ENCODE measurements around the gene ZNF57.
"Not testable (repeated sequence)": the region's sequence is repeated elsewhere in the genome, so short reads cannot be mapped to it uniquely, and the experiment has no call there.

The ZNF57 gene

DNA sequence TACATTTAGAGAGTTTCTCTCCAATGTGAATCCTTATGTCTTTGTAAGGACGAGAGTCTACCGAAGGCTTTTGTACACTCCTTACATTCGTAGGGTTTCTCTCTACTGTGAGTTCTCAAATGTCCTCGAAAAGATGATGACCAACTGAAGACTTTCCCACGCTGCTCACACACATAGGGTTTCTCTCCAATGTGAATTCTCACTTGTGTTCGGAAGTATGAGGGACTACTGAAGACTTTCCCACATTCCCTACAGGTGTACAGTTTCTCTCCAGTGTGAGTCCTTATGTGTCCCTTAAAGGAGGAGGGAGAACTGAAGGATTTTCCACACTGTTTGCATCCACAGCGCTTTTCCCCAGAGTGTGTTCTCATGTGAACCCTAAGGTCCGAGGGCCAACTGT, 4.0 kb upstream of the ZNF57 start:
- no peak for DNase-seq (ENCODE audit: low read depth in 2 of 2)

DNA sequence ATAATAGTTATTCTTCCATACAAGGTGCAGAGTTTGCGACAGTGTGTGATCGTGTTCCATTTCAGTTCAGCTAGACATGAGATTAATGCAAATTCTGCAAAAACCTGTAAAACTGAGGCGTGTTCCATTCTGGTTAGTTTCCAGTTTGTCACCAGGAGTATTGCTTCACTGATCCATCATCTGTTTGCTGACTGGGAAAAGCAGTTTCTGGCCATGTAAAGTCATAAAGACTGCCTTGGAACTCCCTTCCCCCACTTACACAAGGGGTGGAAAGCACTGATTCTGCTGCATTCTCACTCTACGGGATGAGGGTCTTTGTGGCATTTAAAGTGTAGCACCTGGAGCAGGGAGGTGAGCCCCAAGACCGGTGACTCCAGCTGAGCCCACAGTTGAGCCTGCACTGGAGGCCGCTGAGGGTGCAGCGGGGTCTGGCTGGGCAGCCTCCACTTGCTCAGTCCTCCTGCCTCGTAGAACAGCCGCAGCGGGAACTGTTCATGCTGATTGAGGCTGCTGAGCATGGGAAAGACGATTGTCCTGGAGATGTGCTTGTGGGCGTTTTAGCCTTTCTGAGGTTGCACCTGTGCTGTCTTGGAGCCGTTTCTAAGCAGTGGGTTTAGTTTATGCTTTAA, 2.0 kb downstream of the ZNF57 start:
- DNase-seq (ENCODE audit: low read depth in 2 of 2): no peak

DNA sequence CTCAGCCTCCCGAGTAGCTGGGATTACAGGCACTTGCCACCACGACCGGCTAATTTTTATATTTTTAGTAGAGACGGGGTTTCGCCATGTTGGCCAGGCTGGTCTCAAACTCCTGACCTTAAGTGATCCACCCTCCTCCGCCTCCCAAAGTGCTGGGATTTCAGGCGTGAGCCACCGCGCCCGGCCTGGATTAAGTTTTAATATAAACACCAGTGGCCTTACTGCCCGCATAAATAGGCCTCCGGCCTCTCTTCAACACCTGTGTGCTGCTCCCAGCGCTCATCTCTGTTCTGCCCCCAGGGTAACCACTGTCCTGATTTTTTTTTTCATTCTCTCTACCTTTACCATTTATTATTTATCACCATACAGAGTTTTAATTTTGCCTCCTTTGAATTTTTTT, 2.6 kb downstream of the ZNF57 start:
- not testable (repeated sequence) for DNase-seq (ENCODE audit: low read depth in 2 of 2)

DNA sequence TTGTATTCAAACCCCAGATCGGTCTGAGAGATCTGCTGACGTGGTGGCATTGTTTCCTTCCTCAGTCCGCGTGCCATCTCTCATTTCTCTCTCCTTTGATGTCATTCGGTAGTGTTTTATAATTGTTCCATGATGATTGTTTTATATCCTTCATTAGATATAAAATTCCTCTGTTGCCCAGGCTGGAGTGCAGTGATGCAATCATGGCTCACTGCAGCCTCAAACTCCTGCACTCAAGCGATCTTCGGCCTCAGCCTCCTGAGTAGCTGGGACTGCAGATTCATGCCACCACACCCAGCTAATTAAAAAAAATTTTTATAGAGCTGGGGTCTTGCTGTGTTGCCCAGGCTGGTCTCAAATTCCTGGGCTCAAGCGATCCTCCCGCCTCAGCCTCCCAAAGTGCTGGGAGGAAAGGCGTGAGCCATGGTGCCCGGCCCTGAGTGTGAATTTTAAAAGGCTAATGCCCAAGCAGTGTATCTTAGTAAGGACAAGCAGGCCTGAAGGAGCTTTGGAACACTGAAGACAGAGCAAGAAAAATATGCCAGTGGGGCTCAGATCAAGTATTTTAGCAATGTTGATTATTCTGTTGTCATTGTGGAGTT, 5.3 kb downstream of the ZNF57 start:
- DNase-seq (ENCODE audit: low read depth in 2 of 2): no peak

DNA sequence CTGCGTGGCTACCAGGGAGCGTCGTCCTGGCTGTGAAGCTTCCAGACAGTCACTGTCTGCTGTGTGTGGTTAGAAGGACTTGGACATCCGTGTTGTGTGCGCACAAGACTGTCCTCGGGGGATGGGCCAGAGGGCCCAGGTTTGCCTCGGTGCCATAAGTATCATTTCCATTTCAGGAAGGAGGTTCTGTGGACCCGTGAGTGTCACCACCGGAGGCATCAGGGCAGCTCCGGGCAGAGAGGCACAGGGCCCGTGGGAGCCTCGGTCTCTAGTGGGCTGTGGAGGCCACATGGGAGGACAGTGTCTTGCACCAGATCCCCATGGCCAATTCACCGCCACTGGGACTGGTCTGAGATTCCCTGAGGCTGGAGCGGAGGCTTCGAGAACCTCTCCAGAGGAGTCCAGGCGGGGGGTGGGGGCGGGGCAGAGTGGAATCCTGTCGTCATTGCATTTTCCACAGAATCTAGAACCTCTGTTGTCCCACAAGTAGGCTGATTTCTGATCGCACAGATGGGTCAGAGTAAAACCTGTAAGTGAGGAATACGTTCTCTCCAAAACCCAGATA, 6.0 kb downstream of the ZNF57 start:
- no peak for DNase-seq (ENCODE audit: low read depth in 2 of 2)

DNA sequence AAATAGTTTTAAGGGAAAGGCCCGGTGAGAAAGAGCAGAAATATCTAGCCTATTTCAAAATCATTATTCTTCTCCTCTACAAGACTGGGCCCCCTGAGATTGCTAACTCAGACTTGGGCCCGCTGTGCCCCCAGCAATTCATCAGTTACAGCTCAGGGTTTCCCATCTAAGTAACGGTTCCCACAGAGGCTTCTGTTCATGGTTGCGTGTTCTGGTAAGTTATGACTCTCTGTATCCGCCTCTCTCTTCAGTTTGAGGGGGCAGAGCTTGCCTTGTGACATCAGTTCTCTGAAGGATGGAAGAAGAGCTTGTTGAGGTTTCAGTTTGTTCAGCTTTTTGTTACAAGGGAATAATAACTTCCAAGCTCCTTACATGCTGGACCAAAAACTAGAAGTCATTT, 11.6 kb downstream of the ZNF57 start:
- DNase-seq (ENCODE audit: low read depth in 2 of 2): no peak

DNA sequence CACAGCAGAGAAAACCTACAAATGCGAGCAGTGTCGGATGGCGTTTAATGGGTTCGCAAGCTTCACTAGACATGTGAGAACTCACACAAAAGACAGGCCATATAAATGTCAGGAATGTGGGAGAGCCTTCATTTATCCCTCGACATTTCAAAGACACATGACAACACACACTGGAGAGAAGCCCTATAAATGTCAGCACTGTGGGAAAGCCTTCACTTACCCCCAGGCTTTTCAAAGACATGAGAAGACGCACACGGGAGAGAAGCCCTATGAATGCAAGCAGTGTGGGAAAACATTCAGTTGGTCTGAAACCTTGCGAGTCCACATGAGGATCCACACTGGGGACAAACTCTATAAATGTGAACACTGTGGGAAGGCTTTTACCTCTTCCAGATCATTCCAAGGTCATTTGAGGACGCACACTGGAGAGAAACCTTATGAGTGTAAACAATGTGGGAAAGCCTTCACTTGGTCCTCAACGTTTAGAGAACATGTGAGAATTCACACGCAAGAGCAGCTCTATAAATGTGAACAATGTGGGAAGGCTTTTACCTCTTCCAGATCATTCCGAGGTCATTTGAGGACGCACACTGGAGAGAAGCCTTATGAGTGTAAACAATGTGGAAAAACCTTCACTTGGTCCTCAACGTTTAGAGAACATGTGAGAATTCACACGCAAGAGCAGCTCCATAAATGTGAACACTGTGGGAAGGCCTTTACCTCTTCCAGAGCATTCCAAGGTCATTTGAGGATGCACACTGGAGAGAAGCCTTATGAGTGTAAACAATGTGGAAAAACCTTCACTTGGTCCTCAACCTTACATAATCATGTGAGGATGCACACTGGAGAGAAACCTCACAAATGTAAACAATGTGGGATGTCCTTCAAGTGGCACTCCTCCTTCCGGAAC, 16.8 kb downstream of the ZNF57 start:
- DNase-seq (ENCODE audit: low read depth in 2 of 2): no peak

DNA sequence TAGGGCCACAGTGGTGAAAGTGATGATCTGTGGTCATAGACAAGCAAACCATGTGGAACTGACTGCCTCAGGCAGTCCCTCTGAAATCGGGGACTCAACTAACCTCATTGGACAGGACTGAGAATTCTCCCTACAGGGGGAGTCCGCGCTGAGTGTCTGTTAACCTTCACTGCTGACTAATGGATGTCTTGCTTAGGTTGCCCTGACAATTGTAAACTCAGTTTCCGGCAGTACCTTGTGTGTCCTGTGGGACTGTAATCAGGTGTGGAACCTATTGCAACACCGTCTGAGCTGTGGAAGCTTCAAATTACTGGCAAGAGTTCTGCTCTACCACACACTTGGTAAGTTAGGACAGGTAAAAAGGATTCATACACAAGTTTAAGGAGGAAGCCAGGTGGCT, 22.3 kb downstream of the ZNF57 start:
- DNase-seq (ENCODE audit: low read depth in 2 of 2): no peak

DNA sequence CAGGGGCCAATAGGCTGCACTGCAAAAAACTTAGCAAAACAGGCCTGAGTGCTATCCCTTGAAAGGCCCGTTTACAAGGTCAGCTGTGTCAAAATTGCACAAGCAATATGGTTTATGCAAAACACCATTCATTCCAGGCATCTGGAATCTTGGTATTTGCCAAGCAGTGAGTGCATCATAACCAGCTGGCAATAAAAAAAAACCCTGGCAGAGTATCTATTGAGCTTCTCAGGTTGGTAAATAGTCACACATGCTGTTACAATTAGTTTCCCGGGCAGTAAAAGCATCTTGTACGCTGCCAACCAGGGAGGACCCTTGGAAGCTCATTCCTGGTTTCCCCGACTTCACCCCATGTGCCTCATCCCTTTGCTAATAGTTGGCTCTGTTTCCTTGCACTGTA, 22.8 kb downstream of the ZNF57 start:
- no peak for DNase-seq (ENCODE audit: low read depth in 2 of 2)

DNA sequence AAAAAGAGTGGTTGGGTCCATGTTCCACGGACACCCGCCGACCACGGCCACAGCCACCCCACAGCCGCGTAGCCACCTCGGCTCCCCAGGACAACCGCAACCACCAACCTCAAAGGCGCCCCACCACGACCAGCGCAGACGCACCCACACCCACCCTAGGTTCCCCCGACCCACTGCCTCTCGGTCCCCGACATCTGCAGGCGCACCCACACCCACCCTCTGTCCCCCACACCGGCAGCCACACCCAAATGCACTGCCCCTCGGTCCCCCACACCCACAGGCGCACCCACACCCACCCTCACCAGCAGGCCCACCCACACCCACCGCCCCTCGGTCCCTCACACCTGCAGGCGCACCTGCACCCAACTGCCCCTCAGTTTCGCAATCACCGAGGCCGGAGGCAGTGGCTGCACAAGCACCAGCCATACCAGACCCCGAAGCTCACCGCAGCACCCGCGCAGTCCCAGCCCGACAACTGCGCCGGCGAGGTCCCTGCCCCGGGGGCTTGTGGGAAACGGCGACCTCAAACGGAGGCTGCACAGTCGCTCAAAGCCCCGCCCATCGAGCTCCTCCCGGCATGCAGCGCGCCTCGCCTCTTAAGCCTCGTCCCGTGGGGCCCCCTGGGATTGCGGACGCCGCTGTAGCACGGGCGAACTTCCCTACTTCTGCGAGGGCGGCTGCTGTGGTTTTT, 25.8 kb downstream of the ZNF57 start:
- no peak for DNase-seq (ENCODE audit: low read depth in 2 of 2)

DNA sequence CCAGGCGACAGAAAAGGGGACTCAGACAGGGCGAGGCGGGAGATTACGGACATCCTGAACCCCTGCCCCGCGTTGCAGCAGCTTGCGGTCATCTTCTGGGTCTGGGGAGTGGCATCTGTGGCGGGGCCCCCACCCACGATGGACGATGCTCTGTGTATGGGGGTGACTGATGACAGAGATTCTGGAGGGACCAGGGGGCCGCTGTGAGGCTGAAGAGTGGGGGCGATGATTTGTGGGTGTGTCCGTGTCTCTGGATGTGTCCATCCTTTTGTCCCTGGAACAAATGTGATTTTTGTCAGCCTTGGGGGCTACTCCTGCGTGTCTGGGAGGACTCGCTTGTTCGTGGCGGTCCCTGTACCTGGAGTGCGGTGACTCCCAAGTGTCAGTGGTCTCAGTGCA, 26.3 kb downstream of the ZNF57 start:
- DNase-seq (ENCODE audit: low read depth in 2 of 2): no peak

DNA sequence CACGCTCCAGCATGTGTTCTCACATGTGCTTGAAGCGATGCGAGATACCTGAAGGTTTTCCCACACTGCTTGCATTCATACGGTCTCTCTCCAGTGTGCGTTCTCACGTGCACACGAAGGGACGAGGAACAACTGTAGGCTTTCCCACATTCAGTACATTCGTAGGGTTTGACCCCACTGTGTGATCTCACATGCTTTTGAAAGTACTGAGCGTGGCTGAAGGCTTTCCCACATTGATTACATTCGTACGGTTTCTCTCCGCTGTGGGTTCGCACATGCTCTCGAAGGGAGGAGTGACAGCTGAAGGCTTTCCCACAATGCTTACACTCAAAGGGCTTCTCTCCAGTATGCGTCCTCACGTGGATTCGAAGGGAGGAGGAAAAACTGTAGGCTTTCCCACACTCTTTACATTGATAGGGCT, 32.8 kb downstream of the ZNF57 start:
- DNase-seq (ENCODE audit: low read depth in 2 of 2): no peak

DNA sequence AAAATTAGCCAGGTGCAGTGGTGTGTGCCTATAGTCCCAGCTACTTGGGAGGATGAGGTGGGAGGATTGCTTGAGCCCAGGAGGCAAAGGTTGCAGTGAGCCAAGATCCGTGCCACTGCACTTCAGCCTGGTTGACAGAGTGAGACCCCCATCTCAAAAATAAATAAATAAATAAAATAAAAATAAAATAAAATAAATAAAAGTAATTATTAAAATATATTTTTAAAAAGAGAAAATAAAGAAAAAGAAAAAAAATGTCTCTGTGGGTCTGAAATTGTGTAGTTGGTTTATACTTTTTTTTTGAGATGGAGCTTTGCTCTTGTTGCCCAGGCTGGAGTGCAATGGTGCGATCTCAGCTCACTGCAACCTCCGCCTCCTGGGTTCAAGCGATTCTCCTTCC, 35.1 kb downstream of the ZNF57 start:
- DNase-seq (ENCODE audit: low read depth in 2 of 2): not testable (repeated sequence)

DNA sequence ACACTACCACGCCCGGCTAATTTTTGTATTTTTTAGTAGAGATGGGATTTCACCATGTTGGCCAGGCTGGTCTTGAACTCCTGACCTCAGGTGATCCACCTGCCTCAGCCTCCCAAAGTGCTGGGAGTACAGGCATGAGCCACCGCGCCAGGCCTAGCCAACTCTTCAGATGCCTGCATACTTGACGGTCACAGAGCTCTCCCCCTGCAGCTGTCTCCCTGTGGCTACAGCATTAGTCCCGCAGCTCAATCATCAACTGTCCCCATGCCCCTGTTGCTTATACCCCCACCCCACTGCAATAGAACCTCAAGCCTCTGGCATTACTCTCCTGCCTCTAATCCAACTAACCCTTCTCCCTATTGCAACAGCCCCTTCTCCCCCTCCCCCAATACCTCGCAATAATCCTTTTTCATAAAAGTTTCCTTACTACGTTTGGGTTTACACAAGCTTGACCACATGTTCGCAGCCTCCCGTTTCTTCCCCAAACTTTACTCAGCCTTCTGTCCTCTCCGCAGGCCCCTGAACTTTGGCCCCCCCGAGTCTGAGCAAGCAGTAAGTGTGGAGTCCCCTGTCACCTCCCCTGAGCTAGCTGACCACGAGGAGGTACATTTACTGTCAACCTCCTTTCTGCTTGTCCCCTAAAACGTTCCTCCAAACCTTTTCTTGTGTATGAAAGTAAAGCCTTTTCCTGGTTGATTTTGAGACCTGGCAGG, 42.4 kb downstream of the ZNF57 start:
- no peak for DNase-seq (ENCODE audit: low read depth in 2 of 2)

DNA sequence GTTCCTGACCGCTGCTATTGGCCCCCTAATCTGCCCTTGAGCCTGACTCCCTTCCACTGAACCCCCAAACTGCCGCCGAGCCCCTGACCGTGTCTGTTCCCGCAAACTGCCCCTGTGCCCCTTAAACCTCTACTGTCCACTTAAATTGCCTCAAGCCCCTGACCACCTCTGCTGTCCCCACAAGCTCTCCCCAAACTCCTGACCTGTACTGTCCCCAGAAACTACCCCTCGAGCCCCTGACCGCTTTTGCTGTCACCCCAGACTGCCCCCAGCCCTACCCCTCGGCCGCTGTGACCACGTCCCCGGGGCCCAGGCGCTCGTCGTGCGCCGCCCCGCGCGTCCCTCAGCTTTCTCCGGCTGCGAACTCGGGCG, 43.7 kb downstream of the ZNF57 start:
- DNase-seq (ENCODE audit: low read depth in 2 of 2): no peak

DNA sequence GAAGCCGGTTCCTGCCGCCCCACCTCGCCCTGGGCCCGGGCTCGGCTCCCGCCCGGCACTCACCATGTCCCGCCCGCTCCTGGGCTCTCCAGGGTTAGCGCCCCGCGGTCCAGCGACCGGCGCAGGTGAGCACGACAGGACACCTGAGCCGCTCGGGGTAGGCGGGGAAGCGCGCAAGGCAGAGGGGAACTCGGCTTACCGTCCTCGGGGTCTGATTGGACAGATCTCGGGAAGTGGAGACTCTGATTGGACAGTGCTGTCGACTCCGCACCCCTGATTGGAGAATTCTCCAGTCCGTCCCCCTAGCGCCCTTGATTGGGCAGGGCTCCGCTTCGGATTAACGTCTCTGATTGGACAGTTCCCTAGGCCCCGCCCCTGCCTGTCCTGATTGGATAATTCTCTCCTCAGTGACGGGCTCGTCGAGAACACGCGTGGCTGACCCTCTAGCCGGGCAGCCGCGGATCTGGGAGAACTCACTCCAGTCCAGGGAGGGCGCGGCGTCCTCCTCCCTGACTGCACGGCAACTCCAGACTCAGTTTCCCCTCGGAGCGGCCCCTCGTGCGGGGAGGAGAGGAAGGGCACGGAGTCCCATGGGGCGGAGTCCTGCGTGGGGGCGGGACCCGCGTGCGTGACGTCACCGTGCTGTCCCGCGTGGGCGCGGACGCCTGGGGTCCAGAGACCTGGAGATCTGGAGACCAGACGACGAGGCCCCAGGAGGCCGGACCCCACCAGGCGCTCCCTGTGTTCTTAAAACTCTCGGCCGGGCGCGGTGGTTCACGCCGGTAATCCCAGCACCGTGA, 44.2 kb downstream of the ZNF57 start, which contains the start of gene ZNF77:
Gene ZNF77 (minus strand): TSS at position 197 of the 800 bp plus-strand sequence. CDS start 131 bp downstream, at position 66.
- DNase-seq (ENCODE audit: low read depth in 2 of 2): peak; percentile 98 to 99

DNA sequence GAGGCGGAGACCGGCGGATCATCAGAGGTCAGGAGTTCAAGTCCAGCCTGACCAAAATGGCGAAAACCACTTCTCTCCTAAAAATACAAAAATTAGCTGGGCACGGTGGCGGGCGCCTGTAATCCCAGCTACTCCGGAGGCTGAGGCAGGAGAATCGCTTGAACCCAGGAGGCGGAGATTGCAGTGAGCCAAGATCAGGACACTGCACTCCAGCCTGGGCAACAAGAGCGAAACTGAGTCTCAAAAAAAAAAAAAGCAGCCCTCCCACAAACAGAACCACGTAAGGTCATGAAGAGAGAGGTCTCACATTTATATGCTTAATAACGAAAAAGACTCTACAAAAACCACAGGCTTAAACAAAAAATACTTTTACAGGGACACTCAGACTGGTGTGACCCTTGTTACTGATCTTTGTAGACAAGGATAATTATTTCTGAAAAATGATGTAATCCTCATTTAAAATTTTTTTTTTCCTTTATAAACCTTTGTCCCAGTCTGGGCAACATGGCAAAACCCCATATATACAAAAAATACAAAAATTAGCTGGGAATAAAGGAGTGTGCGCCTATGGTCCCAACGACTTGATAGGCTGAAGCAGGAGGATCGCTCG, 45.0 kb downstream of the ZNF57 start:
- no peak for DNase-seq (ENCODE audit: low read depth in 2 of 2)

DNA sequence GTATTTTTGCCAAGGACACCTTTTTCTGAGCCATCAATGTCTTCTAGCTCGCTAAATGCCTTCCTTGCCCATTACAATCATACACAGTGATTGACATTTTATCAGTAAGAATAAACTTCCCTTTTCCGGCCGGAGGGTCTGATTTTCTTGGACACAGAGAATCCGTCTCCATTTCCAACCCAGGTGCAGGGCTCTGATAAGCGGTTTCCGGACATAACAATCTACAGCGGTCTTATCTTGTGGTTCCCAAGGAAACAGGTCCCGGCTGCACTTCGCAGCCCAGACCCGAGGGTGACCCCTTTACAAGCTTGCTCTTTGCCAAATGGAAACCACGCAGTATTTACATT, 49.2 kb downstream of the ZNF57 start:
- DNase-seq (ENCODE audit: low read depth in 2 of 2): no peak

DNA sequence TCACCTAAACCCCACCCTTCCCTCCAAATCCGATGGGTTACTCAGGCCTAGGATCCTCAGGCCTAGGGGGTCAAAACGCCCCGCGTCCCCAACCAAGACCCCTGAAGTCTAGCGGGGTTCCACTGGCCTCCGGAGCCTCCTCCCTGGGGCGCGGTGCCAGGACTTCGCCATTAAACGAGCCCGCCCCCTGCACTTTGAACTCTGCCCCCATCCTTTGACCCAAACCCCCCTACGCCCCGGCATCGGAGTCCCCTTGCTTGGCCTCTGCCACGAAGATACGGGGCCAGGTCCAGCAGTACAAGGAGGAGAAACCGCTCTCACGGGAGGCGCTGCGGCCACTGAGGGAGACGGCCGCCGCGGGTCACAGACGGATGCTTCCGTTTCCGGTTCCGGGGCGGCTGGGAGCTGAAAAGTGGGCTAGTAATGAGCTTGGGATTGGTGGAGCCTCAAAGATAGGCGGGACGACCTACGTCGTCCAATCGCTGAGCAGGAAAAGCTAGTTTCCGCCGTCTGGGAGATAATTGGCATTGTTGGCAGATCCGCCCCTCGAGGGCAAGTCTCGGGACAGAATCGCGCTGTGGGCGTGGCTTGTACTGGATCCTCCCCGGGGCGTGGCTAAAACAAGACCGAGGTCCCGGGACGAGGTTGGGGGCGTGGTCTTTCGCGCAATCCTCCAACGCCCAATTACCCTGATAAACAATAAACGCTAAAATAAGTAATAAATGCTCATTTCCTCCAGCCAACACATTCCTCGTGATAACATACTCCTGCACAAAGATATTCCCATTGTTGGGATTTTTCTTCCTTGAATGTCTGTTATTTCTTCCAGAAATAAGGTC, 49.8 kb downstream of the ZNF57 start:
- DNase-seq (ENCODE audit: low read depth in 2 of 2): peak; percentile 100

Measured in stimulated activated CD8-positive, alpha-beta memory T cell treated with anti-CD3 and anti-CD28 coated beads, Interleukin-2, amount 100 ng/mL, for 1 hour (primary cell).